Islet of Langerhans (tissue), 1 donor: ENCODE measurements around the gene RTN4IP1.
"Not testable (repeated sequence)": the region's sequence is repeated elsewhere in the genome, so short reads cannot be mapped to it uniquely, and the experiment has no call there.

ENCODE experiments used
- FAIRE-seq: peaks from one replicate; lab custom pipeline; 2011; peaks lifted over from hg19 to GRCh38; lab: Jason Lieb, UNC

Gene RTN4IP1

GRCh38 chr6:106579281-106579680, 50.0 kb downstream of the RTN4IP1 start:
- no peak for FAIRE-seq

DNA sequence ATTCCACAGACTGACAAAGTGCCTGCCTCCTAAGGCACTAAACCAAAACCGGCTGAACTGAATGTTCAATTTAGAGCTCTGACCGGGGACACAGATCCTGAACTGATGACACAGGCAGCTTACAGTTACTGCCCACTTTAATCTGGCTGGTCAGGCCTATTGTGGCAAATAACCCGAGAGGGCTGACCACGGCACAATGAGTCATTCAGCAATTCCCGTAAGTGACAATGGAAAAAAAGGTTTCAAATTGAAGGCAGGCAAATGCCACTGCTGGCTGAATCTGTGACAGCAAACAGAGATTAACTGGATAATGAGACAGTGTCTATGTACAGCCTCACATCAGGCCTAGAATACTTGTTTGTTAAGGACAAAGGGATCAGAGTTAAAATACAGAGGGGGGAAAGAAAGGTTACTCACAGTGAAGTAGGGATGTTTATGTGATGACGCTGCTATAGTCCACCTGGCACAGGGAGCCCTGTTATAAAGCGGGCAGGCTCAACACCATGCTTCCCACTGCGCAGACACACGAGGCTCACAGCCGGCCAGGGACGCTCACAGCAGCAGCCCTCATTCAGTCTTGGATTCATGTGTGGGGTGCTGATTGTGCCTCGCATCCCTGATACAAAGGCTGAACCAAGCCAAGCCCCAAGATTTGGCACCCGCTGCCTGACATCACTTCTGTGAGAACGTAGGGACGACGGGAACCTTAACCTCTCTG, 54.4 kb downstream of the RTN4IP1 start:
- no peak for FAIRE-seq

DNA sequence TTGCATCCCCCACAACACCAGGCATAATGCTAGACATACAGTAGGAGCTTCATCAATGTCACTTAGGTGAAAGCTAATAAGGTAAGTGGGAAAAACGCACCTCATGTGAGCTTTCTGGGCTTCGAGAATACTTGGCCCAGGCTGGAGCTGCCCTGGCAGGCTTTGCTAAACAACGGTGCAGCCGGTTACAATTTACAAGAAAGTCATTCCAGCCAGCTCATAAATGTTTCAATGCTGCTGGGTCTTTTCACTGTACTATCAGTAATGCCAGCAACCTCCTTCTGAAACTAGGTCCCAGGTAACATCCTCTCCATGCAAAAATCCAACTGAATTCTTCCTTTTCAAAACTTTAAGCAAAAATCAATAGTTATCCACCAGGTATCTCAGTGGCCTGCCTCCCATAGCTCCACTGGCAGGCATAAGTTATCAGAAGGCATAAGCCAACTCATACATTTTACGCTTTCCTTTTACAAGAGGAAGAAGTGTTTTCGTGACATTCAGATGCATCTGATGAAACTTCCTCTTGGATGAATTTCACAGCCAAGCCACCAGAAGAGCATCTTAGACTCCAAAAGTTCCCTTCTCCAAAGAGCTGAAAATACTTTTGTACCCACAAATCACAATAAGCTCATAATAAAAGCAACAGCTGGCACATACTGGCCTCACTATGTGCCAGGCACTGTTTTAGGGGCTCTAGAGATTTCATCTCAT, 56.3 kb downstream of the RTN4IP1 start:
- FAIRE-seq: no peak

- FAIRE-seq: no peak
Observed at GRCh38 chr6:106572436-106572835, 56.9 kb downstream of the RTN4IP1 start.

- no peak for FAIRE-seq
Observed at GRCh38 chr6:106569428-106569827, 59.9 kb downstream of the RTN4IP1 start.

DNA sequence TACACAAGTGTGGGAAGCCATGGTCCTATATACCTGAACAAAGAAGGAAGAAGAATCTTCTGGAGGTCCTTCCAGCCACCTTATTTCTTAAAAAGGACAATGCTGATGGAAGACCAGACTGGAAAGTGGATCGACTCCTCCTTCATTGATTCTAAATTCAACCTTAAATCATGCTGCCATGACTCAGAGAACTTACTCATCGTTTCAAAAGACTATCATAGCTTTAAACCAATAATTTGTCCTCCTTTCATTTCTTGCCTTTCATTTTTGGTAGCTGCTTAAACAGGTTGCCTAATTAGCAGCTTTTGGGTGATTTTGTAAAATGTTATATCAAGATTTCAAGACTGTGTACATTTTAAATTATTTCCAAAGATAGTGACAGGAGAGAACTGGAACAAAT, 60.8 kb downstream of the RTN4IP1 start:
- no peak for FAIRE-seq

GRCh38 chr6:106564476-106564875, 64.8 kb downstream of the RTN4IP1 start:
- no peak for FAIRE-seq

- FAIRE-seq: no peak
Observed at GRCh38 chr6:106563614-106564013, 65.7 kb downstream of the RTN4IP1 start.

DNA sequence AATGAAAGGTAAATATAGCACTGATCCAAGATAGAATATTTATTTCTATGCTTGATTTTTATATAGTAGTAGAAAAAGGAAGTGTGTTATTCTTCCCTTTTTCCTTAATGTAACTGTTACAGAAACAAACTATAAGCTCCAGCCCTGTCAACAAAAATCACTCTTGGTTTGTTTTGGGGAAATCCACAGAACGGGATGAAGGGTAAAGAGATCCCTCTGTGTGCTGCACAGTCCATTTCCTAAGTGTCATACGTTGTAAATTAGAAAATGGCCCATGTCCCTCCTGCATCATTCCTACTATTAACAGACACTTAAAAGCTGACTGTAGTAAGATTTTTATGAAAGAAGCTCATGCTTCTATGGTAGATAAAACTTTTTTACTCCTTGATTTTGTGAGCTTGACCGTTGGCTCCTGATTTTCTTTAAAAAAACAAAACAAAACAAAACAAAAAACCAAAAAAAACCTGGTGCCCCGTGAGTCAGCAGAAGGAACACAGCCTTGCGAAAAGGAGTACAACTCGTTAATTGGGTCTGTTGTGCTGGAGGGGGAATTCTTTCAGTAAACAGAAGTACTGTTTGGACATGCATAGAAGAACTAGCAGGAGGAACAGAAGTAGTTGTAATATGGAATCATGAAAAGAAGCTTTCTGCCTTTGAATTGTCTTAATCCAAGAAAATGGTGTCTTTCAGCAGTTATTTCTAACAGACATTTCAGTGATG, 67.5 kb downstream of the RTN4IP1 start:
- no peak for FAIRE-seq

- no peak for FAIRE-seq
Observed at GRCh38 chr6:106560996-106561685, 68.2 kb downstream of the RTN4IP1 start.

- FAIRE-seq: not testable (repeated sequence)
Observed at GRCh38 chr6:106559659-106560058, 69.6 kb downstream of the RTN4IP1 start.

GRCh38 chr6:106558364-106558763, 70.9 kb downstream of the RTN4IP1 start:
- FAIRE-seq: no peak

- no peak for FAIRE-seq
Observed at GRCh38 chr6:106557837-106558236, 71.5 kb downstream of the RTN4IP1 start.

- peak; percentile 56 for FAIRE-seq
Observed at GRCh38 chr6:106556368-106556960, 72.8 kb downstream of the RTN4IP1 start.

- no peak for FAIRE-seq
Observed at GRCh38 chr6:106555767-106556166, 73.5 kb downstream of the RTN4IP1 start.

DNA sequence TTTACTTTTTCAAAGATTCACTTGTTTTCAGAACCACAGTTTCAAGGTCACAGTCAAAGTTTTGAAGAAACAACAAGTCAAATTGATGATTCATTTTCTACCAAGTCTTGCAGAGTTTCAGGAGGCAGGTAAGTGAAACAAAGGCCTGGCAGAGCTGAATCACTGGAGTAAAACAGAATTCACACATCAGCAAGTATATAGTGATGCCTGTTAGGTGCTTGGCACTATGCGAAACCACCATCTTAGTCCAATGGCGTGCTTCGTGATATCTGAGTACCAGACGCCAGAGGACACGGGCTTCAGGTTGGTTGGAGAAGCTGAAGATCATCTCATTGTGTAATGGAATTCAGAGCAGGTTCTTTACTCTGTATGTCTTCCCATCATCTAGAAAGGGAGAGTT, 75.9 kb downstream of the RTN4IP1 start:
- FAIRE-seq: no peak

GRCh38 chr6:106551155-106551554, 78.1 kb downstream of the RTN4IP1 start:
- FAIRE-seq: no peak

DNA sequence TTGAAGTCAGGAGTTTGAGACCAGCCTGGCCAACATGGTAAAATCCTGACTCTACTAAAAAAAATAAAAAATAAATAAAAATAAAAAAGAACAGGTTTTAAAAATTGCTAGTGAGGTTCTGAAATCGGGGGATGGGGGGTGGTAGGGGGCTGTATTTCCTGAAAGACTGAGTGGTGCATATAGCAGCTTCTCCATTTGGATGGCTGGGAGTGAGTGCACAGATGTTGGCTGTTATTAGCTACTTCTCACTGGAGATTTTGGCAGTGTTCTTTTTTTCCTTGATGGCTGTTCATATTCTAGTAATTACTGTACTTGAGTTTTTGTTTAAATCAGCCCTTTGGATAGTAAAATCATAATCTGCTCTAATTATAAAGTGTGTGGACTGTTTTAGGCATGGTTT, 79.8 kb downstream of the RTN4IP1 start:
- no peak for FAIRE-seq

- FAIRE-seq: not testable (repeated sequence)
Observed at GRCh38 chr6:106548926-106549455, 80.3 kb downstream of the RTN4IP1 start.

DNA sequence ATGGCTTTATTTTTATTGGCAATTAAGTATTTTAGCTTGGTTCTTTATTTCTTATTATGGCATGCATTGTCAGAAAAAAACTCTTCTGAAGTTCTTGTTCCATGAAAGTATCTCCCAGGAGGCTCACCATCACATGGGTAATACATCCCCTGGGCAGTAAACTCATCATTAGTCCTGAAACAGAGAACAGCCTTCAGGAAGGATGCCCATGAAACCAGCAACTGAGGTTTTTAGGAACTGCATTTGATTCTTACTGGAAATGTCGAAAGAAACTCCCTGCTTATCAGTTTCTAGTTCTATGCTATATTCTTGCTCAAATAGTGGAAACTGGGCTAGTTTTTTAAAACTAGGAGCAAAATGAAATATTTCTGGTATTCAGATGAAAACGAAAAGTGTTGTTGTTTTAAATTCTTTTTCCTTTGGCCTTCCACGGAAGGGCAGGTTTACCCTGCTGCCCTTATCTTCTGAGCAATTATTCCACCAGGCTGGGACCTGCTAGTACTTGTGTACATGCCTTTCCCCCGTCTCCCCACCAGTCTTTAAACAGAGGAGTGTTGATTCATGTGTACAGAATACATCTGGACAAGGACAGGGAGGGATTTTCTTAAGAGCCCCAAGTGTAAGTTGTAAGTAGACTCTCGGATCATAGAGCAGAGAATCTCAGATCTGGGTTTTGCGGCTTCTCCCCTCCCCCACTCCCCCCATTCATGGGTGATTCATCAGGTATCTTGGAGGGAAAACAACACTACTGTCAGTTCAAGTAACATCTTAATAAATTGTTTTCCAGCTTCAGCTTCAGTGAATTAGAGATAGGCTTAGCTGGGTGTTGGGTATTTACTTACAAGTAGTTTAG, 81.5 kb downstream of the RTN4IP1 start:
- FAIRE-seq: no peak
